Left ventricle myocardium superior (tissue), 1 donor: Measurements from ENCODE around the gene RAB8B. TPM values are rescaled to one million over a fixed set of nuclear protein-coding genes. Genes with fewer than 3 reads are reported as not detected.
A peak's percentile ranks its signal among the peaks of the same experiment; 100 is the strongest.

Source experiments
- ATAC-seq: fragments of 200-7000 bp; cut with Tn5 transposase; one replicate; pipeline ENCODE4 v1.9.1; 2020; ENCODE audit warnings: mild to moderate bottlenecking, moderate library complexity
- DNase-seq: peaks from one replicate; pipeline ENCODE4 v3.0.0-alpha.2; 2020
- intact Hi-C: fragments of 100-400 bp; cut with micrococcal nuclease; formaldehyde crosslinking; loops from one replicate; pipeline ENCODE4 v1.11.0; 2022
- total RNA-seq: library from RNA; stranded (reverse); fragmentation: NEBNext Ultra II Directional; extraction: Animal tissue kit (Norgen Biotek cat#: 25700); gene quantifications from one replicate; pipeline ENCODE4 v1.2.1, GENCODE V29; 2021
- donor health status: DM: no; HTN: yes; CAD: no; lungs with severe emphysema.

Gene RAB8B
- total RNA-seq, 1 donor from 2014 or later = 9.1 TPM

DNA sequence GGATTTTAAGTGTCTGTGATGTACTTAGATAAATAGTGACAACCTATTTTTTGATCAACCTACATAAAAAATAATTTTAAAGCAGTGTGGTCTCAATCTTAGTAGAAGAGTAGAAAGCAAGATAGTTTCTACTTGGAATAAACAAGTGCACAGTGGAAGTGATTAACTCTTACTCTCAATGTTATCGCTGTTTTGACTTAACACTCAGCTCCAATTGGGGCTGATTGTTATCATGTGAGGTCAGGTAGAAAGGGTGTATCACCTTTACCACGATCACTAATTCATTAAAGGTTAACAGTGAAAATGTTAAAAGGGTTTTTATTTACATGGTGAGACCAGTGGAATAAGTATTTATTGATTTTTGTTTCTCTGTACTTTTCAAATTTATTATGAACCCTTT lies 65.6 kb downstream of the RAB8B start:
- ATAC-seq (no peak), DNase-seq (no peak)
- intact Hi-C loops = no loop called here

DNA sequence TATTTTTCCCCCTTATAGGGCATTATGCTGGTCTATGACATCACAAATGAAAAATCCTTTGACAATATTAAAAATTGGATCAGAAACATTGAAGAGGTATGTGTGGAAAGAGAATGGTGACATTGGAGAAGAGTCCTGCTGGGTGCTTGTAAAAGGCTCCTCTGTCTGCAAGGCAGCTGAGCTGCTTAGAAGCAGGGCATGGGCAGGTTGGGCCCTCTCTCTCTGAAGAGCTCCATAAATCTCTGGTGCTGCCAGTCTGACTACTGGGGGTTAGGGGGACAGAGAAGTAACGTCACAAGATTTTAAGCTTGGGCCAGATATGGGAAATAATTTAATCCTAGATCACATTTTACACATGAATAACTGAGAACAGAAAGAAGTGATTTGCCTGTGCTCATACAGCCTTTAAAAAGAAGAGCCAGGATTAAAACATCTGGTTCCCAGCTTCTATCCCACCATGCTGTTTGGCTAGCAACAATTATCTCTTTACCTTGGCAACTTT lies 66.1 kb downstream of the RAB8B start:
- intact Hi-C loops = no loop called here
- no peak for ATAC-seq

DNA sequence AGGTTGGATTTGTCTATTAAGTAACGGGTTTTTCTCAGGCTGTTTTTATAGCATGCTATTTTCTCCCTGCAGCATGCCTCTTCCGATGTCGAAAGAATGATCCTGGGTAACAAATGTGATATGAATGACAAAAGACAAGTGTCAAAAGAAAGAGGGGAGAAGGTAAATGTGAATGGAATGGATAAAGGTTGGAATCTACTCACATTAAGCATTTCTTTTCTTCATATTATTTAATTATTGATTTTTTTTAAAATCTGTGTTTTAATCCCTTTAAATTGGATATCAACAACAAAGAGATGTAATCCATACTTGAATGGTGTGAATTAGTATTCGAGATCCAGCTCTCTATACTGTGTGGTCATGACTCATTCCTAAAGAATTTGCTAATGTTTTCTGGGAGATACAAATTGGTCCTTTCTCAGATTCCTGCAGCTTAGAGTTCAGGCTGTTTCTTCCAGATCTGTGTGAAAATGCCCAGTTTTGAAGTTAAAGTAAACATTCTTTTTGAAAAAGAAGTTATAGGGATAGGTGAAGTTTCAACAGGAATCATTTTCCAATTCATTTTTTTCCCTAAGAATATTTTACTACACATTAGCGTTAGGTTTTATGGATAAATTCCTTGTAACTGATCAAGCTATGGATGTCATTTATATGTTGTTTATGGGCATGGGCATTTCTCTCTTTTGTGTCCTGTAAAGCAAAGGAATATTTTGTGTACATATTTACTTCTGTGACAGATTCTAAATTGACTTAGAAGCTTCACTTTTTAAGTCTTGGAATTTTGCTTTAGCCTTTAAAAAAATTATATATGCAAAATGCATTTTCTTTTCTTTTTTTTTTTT lies 67.2 kb downstream of the RAB8B start:
- DNase-seq (no peak), ATAC-seq (no peak)
- intact Hi-C loops = no loop called here

More for the DNA sequence above, 66.1 kb downstream of the RAB8B start:
- DNase-seq = no peak

DNA sequence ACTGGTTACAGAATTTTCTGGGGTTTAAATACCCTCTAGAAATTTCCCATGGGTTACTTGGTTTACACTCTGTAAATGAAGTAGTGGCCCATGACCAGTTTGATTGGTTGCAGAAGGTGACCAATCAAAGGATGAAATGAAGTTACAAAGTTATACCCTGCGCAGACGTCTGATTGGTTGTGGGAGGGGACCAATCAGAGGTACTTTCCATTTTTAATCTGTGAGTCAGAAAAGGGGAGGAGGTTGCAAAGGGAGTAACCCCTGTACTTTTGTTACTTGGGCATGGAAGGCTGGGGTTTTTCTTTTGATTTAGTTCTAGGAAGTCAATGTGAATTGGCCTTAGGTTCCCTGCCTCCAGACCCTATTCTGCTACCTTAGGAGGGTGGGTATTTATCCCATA lies 69.3 kb downstream of the RAB8B start:
- ATAC-seq (no peak), DNase-seq (no peak)
- intact Hi-C loops = no loop called here

DNA sequence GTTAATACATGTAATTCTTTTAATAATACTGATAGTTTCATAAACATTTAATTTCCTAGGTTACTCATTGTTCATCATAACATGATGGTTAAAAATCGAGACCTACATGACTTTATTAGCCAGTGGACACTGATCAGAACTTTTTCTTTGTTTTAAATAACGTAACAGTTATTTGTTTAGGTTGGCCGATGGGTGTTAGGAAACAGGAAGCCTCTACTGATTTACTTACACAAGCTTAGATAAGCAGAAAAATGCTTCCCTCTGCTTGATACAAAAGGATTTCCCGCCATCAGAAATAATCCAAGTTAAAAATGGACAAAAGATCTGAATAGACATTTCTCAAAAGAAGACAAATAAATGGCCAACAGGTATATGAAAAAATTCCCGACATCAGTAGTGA lies 71.4 kb downstream of the RAB8B start:
- DNase-seq = no peak
- no peak for ATAC-seq
- intact Hi-C loops = no loop called here

DNA sequence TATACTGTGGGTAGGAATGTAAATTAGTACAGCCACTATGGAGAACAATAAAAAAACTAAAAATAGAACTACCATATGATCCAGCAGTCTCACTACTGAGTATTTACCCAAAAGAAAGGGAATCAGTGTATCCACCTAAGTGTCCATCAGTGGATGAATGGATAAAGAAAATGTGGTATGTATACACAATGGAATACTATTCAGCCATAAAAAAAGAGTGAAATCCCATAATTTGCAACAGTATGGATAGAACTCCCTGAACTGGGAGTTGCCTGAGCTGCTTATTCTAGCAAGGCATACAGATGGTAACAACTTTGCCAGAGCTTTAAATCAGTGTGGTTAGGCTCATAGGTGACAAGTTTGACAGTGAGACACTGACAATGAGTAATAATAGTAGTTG lies 71.9 kb downstream of the RAB8B start:
- no peak for ATAC-seq
- intact Hi-C loops = no loop called here
- DNase-seq = no peak

DNA sequence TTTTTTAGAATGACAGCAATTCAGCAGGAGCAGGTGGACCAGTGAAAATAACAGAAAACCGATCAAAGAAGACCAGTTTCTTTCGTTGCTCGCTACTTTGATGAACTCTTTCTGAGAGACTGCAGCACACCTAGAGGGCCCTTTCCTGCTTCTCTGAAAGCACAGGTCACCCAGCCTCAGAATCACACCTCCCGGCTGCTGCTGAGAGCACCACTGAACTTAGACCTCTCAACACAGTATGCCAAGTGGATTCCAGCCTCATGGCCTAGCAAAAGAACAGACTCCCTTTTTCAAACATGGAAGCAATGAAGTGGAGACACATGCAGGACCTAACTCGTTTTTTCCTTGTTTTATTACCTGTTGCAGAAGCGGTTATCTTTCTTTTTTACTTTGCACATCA lies 74.1 kb downstream of the RAB8B start:
- intact Hi-C loops = no loop called here
- DNase-seq = no peak
- no peak for ATAC-seq

DNA sequence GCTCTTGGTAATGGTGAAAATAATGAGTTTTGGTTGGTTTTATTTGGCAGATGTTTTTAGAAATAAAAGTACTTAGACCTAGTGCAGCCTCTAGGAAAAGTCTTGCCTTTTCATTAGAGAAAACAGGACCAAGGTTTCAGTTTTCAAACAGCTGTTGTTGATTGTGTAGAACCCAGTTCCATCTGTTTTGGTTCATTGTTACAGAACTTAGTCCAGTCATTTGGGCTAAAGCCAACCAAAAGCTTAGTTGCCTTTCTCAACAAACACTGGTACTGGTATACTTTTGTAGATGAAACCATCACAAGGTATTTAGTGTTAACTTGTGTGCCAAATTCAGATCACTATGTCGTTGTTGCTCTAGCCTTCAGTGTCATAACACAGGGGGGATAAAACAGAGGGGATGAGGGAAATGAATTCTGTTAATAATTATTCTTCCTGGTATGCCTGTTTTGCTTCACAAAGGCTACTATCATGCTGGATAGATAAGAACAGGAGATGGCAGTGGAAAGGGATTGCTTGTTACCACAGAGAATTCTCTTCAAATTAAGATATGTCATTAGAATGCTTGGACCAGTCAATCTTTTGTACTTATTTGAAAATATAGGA lies 75.4 kb downstream of the RAB8B start:
- ATAC-seq = peak; percentile 11
- intact Hi-C loops = no loop called here
- no peak for DNase-seq

DNA sequence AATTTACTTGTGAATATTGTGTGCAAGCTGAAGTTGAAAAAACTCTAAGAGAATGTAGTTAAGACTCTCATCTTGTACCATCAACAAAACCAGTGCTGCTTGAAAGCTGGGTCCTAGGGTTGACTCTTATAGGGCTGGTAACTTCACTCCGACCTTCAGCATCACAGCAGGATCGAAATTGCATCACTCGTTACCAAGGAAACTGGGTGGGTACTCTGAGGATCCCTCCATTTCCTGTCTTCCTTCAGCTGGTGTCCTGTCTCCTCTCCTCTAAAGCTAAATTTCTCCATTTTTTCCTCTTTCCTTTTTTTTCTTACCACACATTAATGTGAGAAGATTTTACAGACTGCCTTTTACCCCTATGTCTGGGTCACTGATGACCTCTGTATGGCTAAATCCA lies 85.0 kb downstream of the RAB8B start:
- intact Hi-C loops = no loop called here
- DNase-seq (no peak), ATAC-seq (no peak)

DNA sequence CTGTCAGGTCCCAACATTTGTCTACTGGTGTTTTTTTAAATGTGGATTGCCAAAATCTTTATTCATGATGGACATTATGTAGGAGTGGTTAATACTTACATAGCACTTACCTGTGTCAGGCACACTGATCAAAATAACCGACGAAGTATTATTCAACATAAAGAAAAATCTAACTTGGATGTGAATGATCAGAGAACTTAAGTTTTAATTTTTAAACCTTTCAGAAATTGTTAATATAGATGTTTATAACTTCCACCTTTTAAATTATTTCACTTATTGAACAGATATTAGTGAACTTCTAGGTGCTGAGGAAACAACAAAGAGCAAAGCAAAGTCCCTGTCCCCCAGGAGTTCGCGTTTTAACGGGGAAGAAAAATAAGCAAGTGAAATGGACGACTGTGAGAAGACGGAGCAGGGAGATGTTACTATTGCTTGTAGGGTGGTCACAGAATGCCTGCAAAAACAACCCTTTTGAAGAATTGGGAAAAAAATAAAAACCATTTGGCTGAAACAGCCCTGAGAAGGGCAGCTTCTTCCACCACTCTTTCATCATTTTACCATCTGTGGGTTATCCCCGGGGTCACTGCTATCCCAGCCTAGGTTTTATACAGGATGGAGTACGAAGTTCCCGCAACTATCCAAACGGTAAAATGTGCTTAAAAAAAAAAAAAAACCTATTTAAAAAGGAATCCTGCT lies 87.1 kb downstream of the RAB8B start:
- DNase-seq (no peak), ATAC-seq (peak; percentile 16)
- intact Hi-C loops = no loop called here

DNA sequence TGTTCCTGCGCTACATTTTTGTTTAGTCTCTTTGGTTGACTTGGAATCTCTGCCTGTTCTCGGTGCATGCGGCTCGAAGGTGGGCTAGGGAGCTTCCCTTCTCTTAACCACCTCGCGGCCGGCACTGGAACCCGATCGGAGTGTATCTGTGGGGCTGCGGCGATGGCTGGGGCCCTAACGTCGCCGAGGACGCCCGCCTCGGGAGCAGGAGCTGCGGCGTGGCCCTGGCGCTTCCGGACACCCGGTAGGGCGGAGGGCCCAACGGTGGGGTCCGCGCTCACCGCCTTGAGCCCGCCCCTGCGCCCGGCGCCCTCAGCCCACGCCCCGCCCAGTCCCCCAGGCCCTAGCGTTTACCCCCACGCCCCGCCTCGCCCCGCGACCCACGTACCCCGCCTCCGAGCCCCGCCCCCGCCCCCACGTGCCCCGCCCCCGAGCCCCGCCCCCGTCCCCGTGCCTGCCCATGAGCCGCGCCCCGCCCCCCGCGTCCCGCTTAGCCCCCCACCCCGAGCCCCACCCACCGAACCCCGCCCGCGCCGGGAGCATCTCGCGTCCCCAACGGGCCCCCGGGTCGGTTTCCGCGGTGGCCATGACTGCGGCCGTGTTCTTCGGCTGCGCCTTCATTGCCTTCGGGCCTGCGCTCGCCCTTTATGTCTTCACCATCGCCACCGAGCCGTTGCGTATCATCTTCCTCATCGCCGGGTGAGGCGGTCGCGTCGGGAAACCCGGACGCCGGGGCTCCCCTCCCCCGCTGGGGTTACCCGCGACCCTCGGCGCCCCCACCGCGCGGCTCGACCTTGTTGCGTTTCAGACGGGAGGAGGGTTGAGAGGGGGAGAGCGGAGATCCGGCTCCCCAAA lies 87.9 kb downstream of the RAB8B start, which contains the start of gene APH1B:
APH1B (plus strand) TSS at position 568 of the 855 bp plus-strand sequence; CDS start at position 587, 19 bp downstream.
- peak; percentile 97 for ATAC-seq
- peak; percentile 93 for DNase-seq
- intact Hi-C loops = no loop called here

DNA sequence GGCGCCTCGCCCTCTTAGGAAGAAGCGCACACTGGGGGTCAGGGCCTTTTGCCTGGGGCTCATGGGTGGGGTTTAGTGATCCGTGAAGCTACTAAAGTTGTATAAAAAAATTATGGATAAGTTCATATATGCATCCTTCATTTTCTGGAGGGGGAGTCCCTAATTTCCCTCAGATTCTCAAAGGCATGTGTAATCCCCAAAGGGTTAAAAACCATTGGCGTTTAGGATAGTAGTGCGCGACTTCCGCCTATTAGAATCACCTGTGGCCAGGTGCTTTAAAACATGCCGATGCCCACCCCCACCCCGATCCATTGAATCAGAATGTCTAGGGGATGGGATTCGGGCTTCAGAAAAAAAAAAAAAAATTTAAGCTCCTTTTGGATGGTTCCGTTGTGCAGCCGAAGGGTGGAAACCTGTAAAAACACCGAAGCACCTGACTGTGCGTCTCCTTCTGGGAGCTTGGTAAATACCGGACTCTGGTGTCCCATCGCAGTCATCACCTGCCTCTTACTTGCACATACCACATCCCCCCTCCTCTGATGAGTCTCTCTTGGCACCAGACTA lies 88.6 kb downstream of the RAB8B start:
- intact Hi-C loops = no loop called here
- no peak for ATAC-seq
- no peak for DNase-seq

DNA sequence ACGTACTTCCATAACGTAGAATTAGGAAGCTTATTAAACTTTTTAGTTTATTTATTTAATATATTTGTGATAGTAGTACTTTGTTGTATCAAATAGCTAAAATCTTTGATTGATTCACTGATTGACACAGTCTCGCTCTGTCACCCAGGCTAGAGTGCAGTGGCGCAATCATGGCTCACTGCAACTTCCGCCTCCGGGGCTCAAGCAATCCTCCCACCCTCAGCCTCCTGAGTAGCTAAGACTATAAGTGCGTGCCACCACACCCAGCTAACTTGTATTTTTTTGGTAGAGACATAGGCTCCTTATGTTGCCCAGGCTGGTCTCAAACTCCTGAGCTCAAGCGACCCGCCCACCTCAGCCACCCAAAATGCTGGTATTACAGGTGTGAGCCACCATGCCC lies 93.7 kb downstream of the RAB8B start:
- ATAC-seq (peak; percentile 46), DNase-seq (peak; percentile 56)
- intact Hi-C loops = no loop called here

DNA sequence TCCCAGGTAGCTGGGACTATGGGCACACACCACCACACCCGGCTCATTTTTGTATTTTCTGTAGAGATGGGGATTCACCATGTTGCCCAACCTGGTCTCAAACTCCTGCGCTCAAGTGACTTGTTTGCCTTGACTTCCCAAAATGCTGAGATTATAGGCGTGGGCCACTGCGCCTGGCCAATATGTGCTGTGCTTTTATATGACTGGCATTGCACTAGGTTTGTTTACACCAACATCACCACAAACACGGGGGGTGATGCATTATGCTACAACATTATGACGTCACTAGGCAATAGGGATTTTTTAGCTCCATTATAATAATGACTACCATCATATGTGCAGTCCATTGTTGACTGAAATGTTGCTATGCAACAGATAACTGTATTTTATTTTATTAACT lies 94.9 kb downstream of the RAB8B start:
- no peak for ATAC-seq
- intact Hi-C loops = no loop called here

DNA sequence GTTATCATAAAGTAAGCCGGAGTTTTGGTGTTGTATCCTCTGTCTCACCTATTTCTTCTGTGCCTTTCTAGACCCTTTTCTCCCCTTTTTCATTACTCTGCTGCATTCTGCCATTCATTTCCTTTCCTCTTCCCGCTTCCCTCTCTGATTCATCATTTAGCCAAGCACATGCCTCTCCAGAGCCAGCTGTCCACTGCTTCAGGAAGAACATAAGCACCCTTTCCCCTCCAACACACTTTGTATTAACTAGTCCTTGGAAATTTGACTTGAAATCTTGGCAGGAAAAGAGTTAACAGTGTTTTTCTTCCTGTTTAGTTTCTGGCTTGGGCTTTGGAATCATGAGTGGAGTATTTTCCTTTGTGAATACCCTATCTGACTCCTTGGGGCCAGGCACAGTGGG lies 97.7 kb downstream of the RAB8B start:
- intact Hi-C loops = no loop called here
- no peak for DNase-seq
- no peak for ATAC-seq

More for the DNA sequence above, 94.9 kb downstream of the RAB8B start:
- DNase-seq = no peak

DNA sequence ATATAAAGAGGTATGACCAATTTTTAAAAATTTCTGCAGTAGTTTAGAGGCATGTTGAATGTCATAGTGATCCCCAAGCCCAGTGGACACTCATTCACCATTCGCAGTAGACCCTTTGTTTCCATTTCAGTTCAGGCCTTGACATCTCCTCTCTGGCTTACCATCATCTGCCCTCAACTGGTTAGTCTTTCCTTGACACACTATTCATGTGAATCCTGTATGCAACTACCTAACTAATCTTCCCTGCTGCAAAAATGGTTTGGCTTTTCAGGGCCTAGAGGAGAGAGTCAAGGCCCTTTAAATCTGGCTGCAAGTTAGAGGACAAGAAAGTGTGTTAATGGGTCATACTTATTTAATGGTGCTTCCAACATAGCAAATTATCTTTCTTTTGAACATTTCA lies 98.9 kb downstream of the RAB8B start:
- ATAC-seq = no peak
- intact Hi-C loops = no loop called here
- no peak for DNase-seq

DNA sequence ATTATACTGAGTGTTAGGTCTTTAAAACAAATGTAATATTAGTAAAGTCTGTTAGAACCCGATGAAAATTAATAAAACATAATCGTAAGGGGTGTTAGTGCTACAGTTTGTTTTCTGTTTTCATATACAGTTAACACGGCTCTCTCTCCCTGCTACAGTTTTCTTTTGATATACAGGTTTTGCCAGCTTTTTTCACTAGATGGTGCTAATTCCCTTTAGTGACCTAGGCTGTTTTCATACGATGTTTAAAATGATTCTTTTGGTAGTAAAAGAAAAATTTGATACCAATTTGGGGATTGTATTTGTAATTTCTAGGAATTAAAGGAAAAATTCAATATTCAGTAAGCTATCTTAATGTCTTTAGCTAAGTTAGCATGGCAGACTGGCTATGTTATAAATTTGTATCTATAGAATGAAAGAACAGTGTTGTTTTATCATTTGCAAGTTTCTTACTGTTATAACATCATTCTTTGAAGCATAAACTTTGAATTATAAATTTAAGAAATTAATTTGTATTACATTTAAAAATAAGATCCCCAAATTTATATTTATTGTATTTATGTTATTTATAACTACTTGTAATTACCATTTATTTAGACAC lies 99.5 kb downstream of the RAB8B start:
- intact Hi-C loops = loop anchor here (1.0 kb wide), 1 partner anchor 114 kb away; no protein-coding TSS in a partner anchor
- no peak for DNase-seq
- peak; percentile 63 for ATAC-seq

DNA sequence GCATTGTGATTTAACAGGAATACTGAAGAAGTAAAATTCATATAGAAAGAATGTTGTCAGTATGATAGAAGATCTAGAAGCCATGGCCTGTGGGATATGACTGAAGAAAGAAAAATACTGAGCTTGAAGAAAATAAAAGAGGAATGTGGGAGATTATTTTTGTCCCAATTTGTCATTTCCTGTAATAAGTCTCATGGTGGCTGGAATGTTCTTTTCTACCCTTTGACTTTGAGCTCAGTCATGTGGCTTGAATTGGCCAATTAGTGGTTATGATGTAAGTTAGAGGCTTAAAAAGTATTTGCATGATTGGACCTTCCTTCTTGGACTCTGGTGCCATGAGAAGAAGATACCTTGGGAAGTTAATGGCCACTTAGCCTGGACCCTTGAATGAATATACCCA lies 102.1 kb downstream of the RAB8B start:
- intact Hi-C loops = no loop called here
- DNase-seq = no peak
- ATAC-seq = no peak
